HAP-1 (cell line): ENCODE data around the gene MST1.

Experiments used
- DNase-seq, 2 experiments: peaks; one replicate each; pipeline ENCODE4 v3.0.0-alpha.2; 2016 to 2020; ENCODE audit warnings: low spot score in 2 of 2
- H3K27me3 ChIP-seq: fragments of 250-450 bp; sonication (Bioruptor Pico); 2 replicates; pipeline ENCODE4 v1.5.1; 2020; ENCODE audit warnings: low read depth, mild to moderate bottlenecking, moderate library complexity
- H3K36me3 ChIP-seq: fragments of 250-450 bp; sonication (Bioruptor Pico); replicated peaks from 2 replicates; pipeline ENCODE4 v1.5.1; 2020; ENCODE audit warnings: mild to moderate bottlenecking
- H3K4me1 ChIP-seq: fragments of 250-450 bp; sonication (Bioruptor Pico); 2 replicates; pipeline ENCODE4 v1.5.1; 2020; ENCODE audit warnings: mild to moderate bottlenecking
- H3K4me3 ChIP-seq: fragments of 250-450 bp; sonication (Bioruptor Pico); 2 replicates; pipeline ENCODE4 v1.5.1; 2020; ENCODE audit warnings: mild to moderate bottlenecking, moderate library complexity
- H3K9me3 ChIP-seq: fragments of 250-450 bp; sonication (Bioruptor Pico); 2 replicates; pipeline ENCODE4 v1.5.1; 2020; ENCODE audit warnings: mild to moderate bottlenecking, moderate library complexity
- in situ Hi-C: fragments of 300-500 bp; cut with MboI; formaldehyde crosslinking; loops from 3 replicates; pipeline ENCODE4 v1.14.3; 2020; ENCODE audit warnings: low sequenced_read_pairs, inconsistent platforms, mixed read lengths

The MST1 gene

GRCh38 chr3:49646236-49646635, 43.0 kb downstream of the MST1 start:
- H3K9me3 ChIP-seq = no peaks in the 10 kb centered on the region
- in situ Hi-C loops = no loop called here
- no peak for DNase-seq

GRCh38 chr3:49644684-49645083, 44.6 kb downstream of the MST1 start:
- H3K36me3 ChIP-seq = no peaks in the 10 kb centered on the region
- no peak for DNase-seq
- H3K4me1 ChIP-seq = no peaks in the 10 kb centered on the region
- in situ Hi-C loops = no loop called here
- no peaks in the 10 kb centered on the region for H3K9me3 ChIP-seq
- no peak overlapping the region for H3K4me3 ChIP-seq
- no peaks in the 10 kb centered on the region for H3K27me3 ChIP-seq

More at GRCh38 chr3:49646236-49646635, 43.0 kb downstream of the MST1 start:
- H3K4me1 ChIP-seq = no peaks in the 10 kb centered on the region
- H3K36me3 ChIP-seq = no peaks in the 10 kb centered on the region
- no peak overlapping the region for H3K4me3 ChIP-seq
- H3K27me3 ChIP-seq = no peaks in the 10 kb centered on the region

GRCh38 chr3:49642708-49643145, 46.5 kb downstream of the MST1 start:
- in situ Hi-C loops = no loop called here
- no peaks in the 10 kb centered on the region for H3K36me3 ChIP-seq
- no peak overlapping the region for H3K4me3 ChIP-seq
- no peak for DNase-seq
- H3K4me1 ChIP-seq = no peaks in the 10 kb centered on the region
- H3K9me3 ChIP-seq = no peaks in the 10 kb centered on the region
- no peaks in the 10 kb centered on the region for H3K27me3 ChIP-seq

GRCh38 chr3:49641921-49642707, 47.2 kb downstream of the MST1 start:
- in situ Hi-C loops = no loop called here
- no peak for DNase-seq
- H3K9me3 ChIP-seq = no peaks in the 10 kb centered on the region
- H3K27me3 ChIP-seq = no peaks in the 10 kb centered on the region
- no peak overlapping the region for H3K4me3 ChIP-seq
- no peaks in the 10 kb centered on the region for H3K4me1 ChIP-seq
- no peaks in the 10 kb centered on the region for H3K36me3 ChIP-seq

- in situ Hi-C loops = no loop called here
- no peak for DNase-seq
These were observed 48.0 kb downstream of the MST1 start for GRCh38 chr3:49641292-49641691.

GRCh38 chr3:49639551-49639950, 49.7 kb downstream of the MST1 start:
- Histone ChIP-seq H3K27me3 (no peaks in the 10 kb centered on the region), H3K4me3 (no peak overlapping the region), H3K36me3 (no peaks in the 10 kb centered on the region), H3K9me3 (no peaks in the 10 kb centered on the region), H3K4me1 (no peaks in the 10 kb centered on the region)
- DNase-seq = no peak
- in situ Hi-C loops = no loop called here

More at GRCh38 chr3:49641292-49641691, 48.0 kb downstream of the MST1 start:
- H3K9me3 ChIP-seq = no peaks in the 10 kb centered on the region
- no peak overlapping the region for H3K4me3 ChIP-seq
- no peaks in the 10 kb centered on the region for H3K36me3 ChIP-seq
- H3K27me3 ChIP-seq = no peaks in the 10 kb centered on the region
- no peaks in the 10 kb centered on the region for H3K4me1 ChIP-seq

GRCh38 chr3:49638445-49638844, 50.8 kb downstream of the MST1 start:
- Histone ChIP-seq H3K27me3 (no peaks in the 10 kb centered on the region), H3K4me1 (no peaks in the 10 kb centered on the region), H3K4me3 (no peak overlapping the region), H3K9me3 (no peaks in the 10 kb centered on the region), H3K36me3 (no peaks in the 10 kb centered on the region)
- DNase-seq = no peak
- in situ Hi-C loops = no loop called here

GRCh38 chr3:49636883-49637609, 52.2 kb downstream of the MST1 start:
- no peaks in the 10 kb centered on the region for H3K27me3 ChIP-seq
- H3K4me1 ChIP-seq = no peaks in the 10 kb centered on the region
- DNase-seq = no peak
- H3K9me3 ChIP-seq = no peaks in the 10 kb centered on the region
- H3K36me3 ChIP-seq = no peaks in the 10 kb centered on the region
- H3K4me3 ChIP-seq = no peak overlapping the region
- in situ Hi-C loops = no loop called here

GRCh38 chr3:49634736-49635135, 54.5 kb downstream of the MST1 start:
- Histone ChIP-seq H3K9me3 (no peaks in the 10 kb centered on the region), H3K36me3 (no peaks in the 10 kb centered on the region), H3K4me1 (no peaks in the 10 kb centered on the region), H3K27me3 (no peaks in the 10 kb centered on the region), H3K4me3 (no peak overlapping the region)
- DNase-seq = no peak
- in situ Hi-C loops = no loop called here
